BLaER1 (cell line): ENCODE data around the gene OTUB1.
A peak's percentile ranks its signal among the peaks of the same experiment; 100 is the strongest.

Experiments used
- H3K27ac ChIP-seq: shearing (Covaris generic); formaldehyde crosslinking; 2 replicates; pipeline ENCODE4 v1.8.1; 2022
- H3K27me3 ChIP-seq: shearing (Covaris generic); formaldehyde crosslinking; 2 replicates; pipeline ENCODE4 v1.8.1; 2022
- H3K36me3 ChIP-seq: shearing (Covaris generic); formaldehyde crosslinking; 2 replicates; pipeline ENCODE4 v1.8.1; 2022
- H3K4me1 ChIP-seq: shearing (Covaris generic); formaldehyde crosslinking; 2 replicates; pipeline ENCODE4 v1.8.1; 2022
- H3K4me2 ChIP-seq: shearing (Covaris generic); formaldehyde crosslinking; 2 replicates; pipeline ENCODE4 v1.8.1; 2022
- H3K4me3 ChIP-seq: shearing (Covaris generic); formaldehyde crosslinking; 2 replicates; pipeline ENCODE4 v1.8.1; 2022
- H3K9ac ChIP-seq: shearing (Covaris generic); formaldehyde crosslinking; 2 replicates; pipeline ENCODE4 v1.8.1; 2022
- H3K9me3 ChIP-seq: shearing (Covaris generic); formaldehyde crosslinking; 2 replicates; pipeline ENCODE4 v1.8.1; 2022
- H4K20me1 ChIP-seq: shearing (Covaris generic); formaldehyde crosslinking; 2 replicates; pipeline ENCODE4 v1.8.1; 2022
- Cebpa-rat ChIP-seq: shearing (Covaris generic); IDR thresholded peaks from 2 replicates; pipeline ENCODE4 v1.8.1; 2022

The OTUB1 gene

DNA sequence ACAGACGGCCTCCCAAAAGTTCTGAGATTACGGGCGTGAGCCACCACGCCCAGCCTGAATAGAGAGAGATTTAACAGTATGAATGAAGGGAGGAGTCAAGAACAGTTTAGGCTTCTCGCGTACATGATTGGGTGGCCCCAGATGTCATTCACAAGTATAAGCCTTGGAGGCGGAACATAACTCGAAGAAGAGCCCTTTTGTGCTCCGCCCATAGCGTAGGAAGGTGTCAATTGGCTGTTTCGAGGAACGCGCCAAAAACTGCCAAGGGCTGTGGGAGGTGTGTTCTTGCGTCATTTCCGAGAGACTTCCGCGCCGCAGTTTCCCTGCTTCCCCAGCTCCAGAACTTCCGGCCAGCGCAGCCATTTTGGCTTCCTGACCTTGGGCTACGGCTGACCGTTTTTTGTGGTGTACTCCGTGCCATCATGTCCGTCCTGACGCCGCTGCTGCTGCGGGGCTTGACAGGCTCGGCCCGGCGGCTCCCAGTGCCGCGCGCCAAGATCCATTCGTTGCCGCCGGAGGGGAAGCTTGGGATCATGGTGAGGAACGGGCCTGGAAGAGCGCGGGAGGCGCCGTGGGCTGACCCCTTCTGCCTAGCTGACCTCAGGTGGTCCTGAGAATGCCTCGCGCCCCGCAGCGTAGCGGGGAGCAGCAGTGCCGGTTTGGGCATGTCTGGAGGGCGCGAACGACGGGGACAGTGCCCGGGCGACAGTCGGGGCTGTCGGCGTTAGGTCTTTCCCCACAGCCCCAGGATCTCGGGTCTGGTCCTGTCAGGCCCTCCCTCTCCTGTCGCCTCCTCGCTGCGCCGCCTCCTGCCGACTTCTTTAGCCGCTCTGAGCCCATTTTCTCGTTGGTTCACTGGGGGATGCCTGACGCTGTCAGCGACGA lies 11.7 kb upstream of the OTUB1 start, which contains the start of gene COX8A:
TSS of gene COX8A (plus strand) at position 362 of the 885 bp plus-strand sequence. CDS start at position 423, 61 bp downstream.
- peak; percentile 58; the same call in 1 of the 2 replicates for TF ChIP-seq Cebpa-rat
- H4K20me1 ChIP-seq: peaks cover 18% of the 10 kb centered on the region; the same call in 1 of the 2 replicates

DNA sequence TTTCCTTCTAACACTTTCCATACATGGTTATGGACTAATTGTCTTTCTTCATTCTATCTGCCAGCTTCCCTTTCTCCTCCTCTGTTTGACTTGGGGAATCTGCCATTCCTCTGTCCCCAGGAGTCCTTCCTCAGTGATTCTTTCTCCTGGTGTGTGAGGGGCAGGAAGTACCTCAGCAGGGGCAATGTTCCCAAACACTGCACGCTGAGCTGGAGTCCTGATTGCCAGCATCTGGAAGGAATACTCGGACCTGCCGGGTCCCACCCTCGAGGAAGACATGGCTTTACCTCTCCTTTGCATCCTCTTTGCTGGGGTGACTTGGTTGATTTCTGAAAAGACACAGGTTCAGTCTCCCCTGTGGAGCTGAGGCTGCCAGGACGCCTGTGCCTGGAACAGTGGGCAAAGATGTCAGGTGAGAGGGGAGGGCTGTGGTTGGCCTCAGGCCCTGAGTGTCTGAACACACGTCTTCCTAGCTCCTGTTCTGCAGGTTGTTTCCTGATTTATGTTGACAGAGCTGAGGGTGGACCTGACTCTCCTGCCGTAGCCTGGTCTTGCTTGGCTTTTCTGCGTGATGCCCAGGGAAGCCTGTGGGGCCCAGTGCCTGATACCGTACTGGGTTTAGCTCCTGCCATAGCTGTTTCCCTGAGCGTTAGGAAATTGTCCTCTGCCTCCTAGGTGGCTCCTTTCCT lies 7.5 kb upstream of the OTUB1 start:
- H3K4me3 ChIP-seq: no peak overlapping the region
- no peaks in the 10 kb centered on the region for H3K9me3 ChIP-seq
- H3K9ac ChIP-seq: peak overlapping the region; percentile 38; the same call in 1 of the 2 replicates
- no peaks in the 10 kb centered on the region for H3K27me3 ChIP-seq
- no peak for TF ChIP-seq Cebpa-rat
- no peak overlapping the region for H3K4me2 ChIP-seq
- H3K4me1 ChIP-seq: peaks cover 58% of the 10 kb centered on the region
- H4K20me1 ChIP-seq: peaks cover 28% of the 10 kb centered on the region
- H3K36me3 ChIP-seq: peaks cover 31% of the 10 kb centered on the region
- H3K27ac ChIP-seq: peak overlapping the region; percentile 6; the same call in 1 of the 2 replicates

More for the DNA sequence above, 11.7 kb upstream of the OTUB1 start, which contains the start of gene COX8A:
- H3K4me1 ChIP-seq: peaks cover 34% of the 10 kb centered on the region
- no peaks in the 10 kb centered on the region for H3K9me3 ChIP-seq
- H3K4me2 ChIP-seq: peak within 1 kb of the TSS; percentile 88
- peaks cover 28% of the 10 kb centered on the region for H3K36me3 ChIP-seq
- peak within 1 kb of the TSS; percentile 99 for H3K9ac ChIP-seq
- peak within 1 kb of the TSS; percentile 97 for H3K27ac ChIP-seq
- peak within 1 kb of the TSS; percentile 84 for H3K4me3 ChIP-seq
- H3K27me3 ChIP-seq: no peaks in the 10 kb centered on the region

DNA sequence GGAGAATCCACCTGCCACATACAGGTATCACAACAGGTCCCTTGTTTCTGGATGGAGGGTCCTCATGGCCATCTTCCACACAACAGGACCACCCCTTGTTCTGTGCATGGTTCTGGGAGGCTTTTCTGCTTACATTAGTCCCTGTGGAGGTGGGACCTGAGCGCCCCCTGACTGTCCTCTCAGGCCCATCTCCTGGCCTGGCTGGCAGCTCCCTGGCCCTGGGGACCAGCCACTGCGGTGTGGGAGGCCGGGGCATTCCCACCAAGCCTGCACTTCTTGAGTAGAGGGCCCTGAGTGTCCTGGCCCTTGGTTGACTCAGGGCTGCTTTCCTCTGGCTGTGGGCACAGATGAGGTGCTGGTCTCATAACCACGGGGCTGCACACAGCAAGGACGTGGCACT lies 6.8 kb upstream of the OTUB1 start:
- TF ChIP-seq Cebpa-rat: no peak
- Histone ChIP-seq H3K36me3 (peaks cover 31% of the 10 kb centered on the region), H3K4me1 (peaks cover 58% of the 10 kb centered on the region), H3K9me3 (no peaks in the 10 kb centered on the region), H4K20me1 (peaks cover 28% of the 10 kb centered on the region), H3K27me3 (no peaks in the 10 kb centered on the region), H3K27ac (no peak overlapping the region; the same call in 1 of the 2 replicates), H3K9ac (0 out of 2 replicates have a peak overlapping the region, but pooled peaks have one; percentile 19), H3K4me3 (no peak overlapping the region), H3K4me2 (no peak overlapping the region)

DNA sequence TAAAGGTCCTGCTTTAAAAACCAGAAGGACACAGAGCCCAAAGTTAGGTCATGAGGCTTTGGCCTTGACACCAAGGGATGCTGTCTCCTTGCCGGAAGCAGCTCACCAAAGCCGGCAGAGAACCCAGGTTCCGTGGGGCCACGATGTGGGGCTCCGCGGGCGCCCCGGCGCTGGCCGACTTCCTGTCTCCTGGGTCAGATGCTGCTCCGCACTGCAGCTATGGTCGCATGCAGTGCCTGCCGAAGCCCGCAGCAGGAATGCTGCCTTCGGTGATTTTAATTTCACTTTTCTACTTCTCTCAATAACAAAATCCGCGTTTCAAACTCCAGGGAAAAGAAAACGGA lies 454 bp upstream of the OTUB1 start:
- H3K27ac ChIP-seq: peak overlapping the region; percentile 97; the same call in 1 of the 2 replicates
- peaks cover 42% of the 10 kb centered on the region for H4K20me1 ChIP-seq
- H3K4me1 ChIP-seq: peaks cover 60% of the 10 kb centered on the region
- H3K4me3 ChIP-seq: peak overlapping the region; percentile 98
- H3K9ac ChIP-seq: peak overlapping the region; percentile 96
- H3K27me3 ChIP-seq: no peaks in the 10 kb centered on the region
- no peak for TF ChIP-seq Cebpa-rat
- peaks cover 28% of the 10 kb centered on the region for H3K36me3 ChIP-seq
- peak overlapping the region; percentile 93 for H3K4me2 ChIP-seq
- H3K9me3 ChIP-seq: no peaks in the 10 kb centered on the region

DNA sequence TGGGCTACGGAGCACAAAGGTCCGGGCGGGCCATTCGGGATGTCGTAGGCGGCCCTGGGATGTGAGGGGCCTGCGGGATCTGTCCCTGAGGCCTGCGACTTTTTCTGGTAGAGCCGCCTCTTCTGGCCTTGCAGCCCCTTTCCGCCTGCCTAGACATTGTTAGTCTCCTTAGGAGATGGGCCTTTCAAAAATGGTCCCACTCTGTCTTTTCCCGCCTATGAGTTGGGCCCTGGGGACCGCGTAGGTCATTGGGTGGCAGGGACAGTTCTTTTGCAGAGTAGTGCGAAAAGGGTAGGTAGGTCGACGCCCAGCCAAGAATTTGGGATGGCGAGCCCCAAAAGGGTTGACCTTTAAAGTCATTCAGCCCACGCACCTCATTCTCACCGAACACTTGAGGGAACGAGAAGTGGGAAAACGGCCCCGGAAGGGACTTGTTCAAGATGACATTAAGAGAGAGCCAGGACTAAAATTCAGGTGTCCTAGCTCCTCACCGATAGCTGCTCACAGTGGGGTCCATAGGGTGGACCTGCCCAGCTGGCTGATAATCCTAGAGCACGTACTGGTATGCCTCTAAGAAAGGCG lies 785 bp downstream of the OTUB1 start:
- peaks cover 47% of the 10 kb centered on the region for H3K4me1 ChIP-seq
- TF ChIP-seq Cebpa-rat: no peak
- H3K4me2 ChIP-seq: peak overlapping the region; percentile 93
- H3K27ac ChIP-seq: peak overlapping the region; percentile 97
- H4K20me1 ChIP-seq: peaks cover 54% of the 10 kb centered on the region
- peak overlapping the region; percentile 98 for H3K4me3 ChIP-seq
- H3K9me3 ChIP-seq: no peaks in the 10 kb centered on the region
- H3K27me3 ChIP-seq: no peaks in the 10 kb centered on the region
- peak overlapping the region; percentile 96 for H3K9ac ChIP-seq
- H3K36me3 ChIP-seq: peaks cover 40% of the 10 kb centered on the region

DNA sequence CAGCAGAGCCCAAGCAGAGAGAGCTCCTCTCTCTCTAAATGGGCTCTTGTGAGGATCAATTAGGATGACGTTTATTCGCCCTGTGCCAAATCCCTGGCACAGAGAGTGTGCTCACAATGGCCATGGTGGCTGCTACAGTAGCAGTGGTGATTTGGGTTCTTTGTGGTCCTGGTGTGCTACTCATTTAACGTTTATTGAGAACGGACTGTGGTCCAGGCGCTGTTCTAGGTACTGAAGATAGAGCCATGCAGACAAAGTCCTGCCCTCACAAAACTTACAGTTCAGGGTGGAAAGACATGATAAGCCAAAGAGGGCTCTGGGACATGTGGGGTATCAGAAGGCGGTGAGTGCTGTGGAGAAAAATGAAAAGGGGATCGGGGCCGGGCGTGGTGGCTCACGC lies 5.3 kb downstream of the OTUB1 start:
- Histone ChIP-seq H4K20me1 (peaks cover 87% of the 10 kb centered on the region), H3K4me1 (peaks cover 45% of the 10 kb centered on the region), H3K9ac (no peak overlapping the region), H3K4me2 (no peak overlapping the region), H3K9me3 (no peaks in the 10 kb centered on the region), H3K4me3 (no peak overlapping the region), H3K27ac (no peak overlapping the region), H3K27me3 (no peaks in the 10 kb centered on the region), H3K36me3 (peaks cover 83% of the 10 kb centered on the region)
- no peak for TF ChIP-seq Cebpa-rat

DNA sequence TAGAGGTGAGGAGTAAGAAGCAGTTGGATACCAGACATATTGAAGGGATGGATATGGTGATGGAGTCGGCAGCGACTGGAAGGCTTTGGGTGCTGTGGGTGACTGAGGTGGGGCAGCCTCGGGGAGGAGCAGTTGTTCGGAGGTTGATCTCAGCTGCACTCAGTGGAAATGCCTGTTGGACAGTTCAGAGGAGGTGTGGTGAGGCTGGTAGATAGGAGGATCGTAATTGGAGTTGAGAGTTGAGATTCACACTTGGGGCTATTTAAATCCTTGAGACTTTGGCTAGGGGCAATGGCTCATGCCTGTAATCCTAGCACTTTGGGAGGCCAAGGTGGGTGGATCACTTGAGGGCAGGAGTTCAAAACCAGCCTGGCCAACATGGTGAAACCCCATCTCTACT lies 6.9 kb downstream of the OTUB1 start:
- Histone ChIP-seq H3K36me3 (peaks cover 95% of the 10 kb centered on the region), H3K4me3 (no peak overlapping the region), H4K20me1 (peaks cover 87% of the 10 kb centered on the region), H3K9me3 (no peaks in the 10 kb centered on the region), H3K27me3 (no peaks in the 10 kb centered on the region), H3K4me1 (peaks cover 47% of the 10 kb centered on the region), H3K27ac (no peak overlapping the region), H3K4me2 (peak overlapping the region; percentile 66; the same call in 1 of the 2 replicates), H3K9ac (no peak overlapping the region)
- no peak for TF ChIP-seq Cebpa-rat

DNA sequence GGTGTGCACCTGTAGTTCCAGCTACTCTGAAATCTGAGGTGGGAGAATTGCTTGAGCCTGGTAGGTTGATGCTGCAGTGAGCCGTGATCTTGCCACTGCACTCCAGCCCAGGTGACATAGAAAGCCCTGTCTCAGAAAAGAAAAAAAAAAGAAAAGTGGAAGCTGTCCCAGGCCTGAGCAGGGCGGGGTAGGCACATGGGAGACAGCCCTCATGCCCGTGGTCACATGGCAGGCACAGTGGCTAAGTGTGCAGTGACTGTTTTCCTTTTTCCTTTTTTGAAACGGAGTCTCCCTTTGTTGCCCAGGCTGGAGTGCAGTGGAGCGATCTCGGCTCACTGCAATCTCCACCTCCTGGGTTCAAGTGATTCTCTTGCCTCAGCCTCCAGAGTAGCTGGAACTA lies 7.8 kb downstream of the OTUB1 start:
- Histone ChIP-seq H3K36me3 (peaks cover 95% of the 10 kb centered on the region), H3K4me3 (no peak overlapping the region), H3K9me3 (no peaks in the 10 kb centered on the region), H3K4me2 (peak overlapping the region; percentile 66), H3K4me1 (peaks cover 53% of the 10 kb centered on the region), H3K27me3 (no peaks in the 10 kb centered on the region), H3K27ac (no peak overlapping the region), H3K9ac (peak overlapping the region; percentile 23; the same call in 1 of the 2 replicates), H4K20me1 (peaks cover 89% of the 10 kb centered on the region)
- no peak for TF ChIP-seq Cebpa-rat

DNA sequence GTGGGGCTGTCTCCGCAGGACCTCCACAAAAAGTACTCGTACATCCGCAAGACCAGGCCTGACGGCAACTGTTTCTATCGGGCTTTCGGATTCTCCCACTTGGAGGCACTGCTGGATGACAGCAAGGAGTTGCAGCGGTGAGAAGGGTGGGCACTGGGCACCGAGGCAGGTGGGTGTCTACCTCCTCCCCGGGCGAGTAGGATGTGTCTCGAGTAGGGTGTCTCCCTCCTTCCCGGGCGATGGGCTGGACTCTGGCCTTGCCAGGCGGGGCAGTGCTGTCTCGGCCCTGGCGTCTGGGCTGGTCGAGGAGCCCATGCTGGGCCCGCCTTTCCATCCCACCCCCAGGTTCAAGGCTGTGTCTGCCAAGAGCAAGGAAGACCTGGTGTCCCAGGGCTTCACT lies 10.3 kb downstream of the OTUB1 start:
- H3K4me1 ChIP-seq: peaks cover 78% of the 10 kb centered on the region
- H3K4me3 ChIP-seq: no peak overlapping the region
- no peak overlapping the region for H3K27ac ChIP-seq
- no peaks in the 10 kb centered on the region for H3K9me3 ChIP-seq
- peaks cover 72% of the 10 kb centered on the region for H3K36me3 ChIP-seq
- H4K20me1 ChIP-seq: peaks cover 97% of the 10 kb centered on the region
- H3K27me3 ChIP-seq: 0 out of 2 replicates have a peak, but pooled peaks cover 7% of the 10 kb centered on the region
- no peak for TF ChIP-seq Cebpa-rat
- H3K9ac ChIP-seq: no peak overlapping the region
- H3K4me2 ChIP-seq: no peak overlapping the region
